HG02610 (cell line): Measurements from ENCODE around the gene ASCL5.

Experiments
- ATAC-seq: cut with Tn5 transposase; IDR thresholded peaks from one replicate; pipeline ENCODE4 v1.9.1; 2021; ENCODE audit warnings: mild to moderate bottlenecking, moderate library complexity; ENCODE audit not compliant: unreplicated experiment

ASCL5 gene

DNA sequence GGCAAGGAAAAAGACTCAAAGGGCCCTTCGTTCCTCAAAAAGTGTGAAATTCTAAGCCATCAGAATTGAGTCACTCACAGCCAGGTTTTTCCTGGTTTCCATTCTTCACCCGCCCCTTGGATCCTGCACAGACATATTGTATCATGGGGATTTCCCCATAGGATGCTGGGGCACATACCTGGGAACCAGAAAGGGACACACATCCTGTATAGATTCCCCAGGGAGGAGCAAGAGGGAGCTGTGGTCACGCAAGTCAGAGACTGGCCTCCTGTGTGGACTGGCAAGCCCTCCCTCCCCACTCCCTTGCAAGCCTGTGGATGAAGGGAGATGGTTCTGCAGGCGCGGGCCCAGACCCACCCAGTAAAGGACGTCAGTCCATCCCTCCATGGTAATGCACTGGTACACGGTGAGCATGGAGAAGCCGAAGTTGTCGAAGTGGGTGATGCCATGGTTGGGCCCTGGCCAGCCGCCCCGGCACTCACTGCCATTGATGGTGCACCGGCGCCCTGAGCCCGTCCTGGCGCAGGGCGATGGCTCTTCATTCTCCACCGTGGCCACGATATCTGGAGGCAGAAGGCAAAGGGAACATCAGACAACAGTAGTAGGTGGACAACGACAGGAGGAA lies 38.0 kb downstream of the ASCL5 start:
- ATAC-seq, result no peak

DNA sequence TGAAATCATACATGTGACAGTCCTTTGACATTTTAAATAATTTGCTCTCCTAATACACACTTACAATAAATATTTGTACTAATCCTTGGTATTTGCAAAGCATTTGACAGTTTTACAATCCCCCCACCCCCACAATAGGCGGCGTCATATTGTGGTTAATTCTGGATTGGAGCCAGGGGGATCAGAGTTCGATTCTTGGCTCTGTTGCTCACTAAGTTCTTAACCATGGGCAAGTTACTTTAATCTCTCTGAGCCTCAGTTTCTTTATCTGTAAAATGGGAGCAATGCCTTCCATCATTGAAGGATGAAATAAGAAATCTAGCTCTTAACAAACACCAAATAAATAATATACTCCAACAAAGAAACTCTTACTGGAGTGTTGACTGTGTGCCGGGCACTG lies 38.6 kb downstream of the ASCL5 start:
- no peak for ATAC-seq

DNA sequence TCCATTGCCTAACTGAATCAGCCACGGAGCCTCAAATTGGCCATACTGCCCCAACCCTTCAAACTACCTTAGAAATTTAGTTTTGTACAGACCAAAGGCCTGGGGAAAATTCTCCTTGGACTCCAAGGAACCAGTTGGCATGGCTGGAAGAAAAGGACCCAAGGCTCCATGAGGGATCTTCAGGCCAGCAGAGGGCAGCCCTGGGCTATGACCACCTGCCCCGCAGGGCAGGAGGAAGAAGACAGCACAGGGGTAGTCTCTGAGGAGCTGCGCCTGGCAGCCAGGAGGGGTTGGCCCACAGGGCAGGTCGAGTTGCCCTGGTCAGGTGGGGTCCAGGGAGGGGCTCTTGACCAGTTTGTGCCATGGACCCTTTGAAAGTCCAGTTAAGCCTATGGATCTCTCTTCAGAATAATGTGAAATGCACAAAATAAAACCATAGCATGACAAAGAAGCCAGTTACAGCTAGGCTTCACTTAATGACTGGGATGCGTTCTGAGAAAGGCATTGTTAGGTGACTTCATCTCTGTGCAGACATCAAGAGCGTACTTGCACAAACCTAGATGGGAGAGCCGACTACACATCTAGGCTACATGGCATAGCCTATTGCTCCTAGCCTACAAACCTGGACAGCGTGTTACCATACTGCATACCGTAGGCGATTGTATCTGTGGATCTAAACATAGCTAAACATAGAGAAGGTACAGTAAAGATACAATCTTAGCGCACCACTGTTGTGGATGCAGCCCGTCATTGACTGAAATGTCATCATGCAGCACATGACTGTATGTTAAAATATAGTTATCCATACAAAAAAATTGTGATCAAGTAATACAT lies 40.9 kb downstream of the ASCL5 start:
- ATAC-seq, result no peak

DNA sequence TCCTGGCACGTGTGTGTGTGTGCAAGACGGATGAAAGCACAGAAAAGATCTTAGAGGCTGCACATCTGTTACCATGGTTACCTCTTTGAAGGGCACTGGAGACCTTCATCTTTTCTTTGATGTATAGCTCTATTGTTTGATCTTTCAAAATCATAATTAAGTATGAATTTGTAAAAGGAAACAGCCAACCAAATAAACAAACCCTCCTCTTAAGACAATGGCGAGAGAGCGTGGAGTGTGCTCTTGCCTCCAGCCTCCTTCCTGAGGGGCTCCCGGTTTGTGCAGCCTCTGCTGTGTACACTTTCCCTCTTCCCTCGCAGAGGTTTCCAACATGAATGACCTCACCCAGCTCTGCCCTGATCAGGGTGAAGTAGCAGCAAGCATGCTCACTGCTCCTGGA lies 42.7 kb downstream of the ASCL5 start:
- ATAC-seq, result no peak

DNA sequence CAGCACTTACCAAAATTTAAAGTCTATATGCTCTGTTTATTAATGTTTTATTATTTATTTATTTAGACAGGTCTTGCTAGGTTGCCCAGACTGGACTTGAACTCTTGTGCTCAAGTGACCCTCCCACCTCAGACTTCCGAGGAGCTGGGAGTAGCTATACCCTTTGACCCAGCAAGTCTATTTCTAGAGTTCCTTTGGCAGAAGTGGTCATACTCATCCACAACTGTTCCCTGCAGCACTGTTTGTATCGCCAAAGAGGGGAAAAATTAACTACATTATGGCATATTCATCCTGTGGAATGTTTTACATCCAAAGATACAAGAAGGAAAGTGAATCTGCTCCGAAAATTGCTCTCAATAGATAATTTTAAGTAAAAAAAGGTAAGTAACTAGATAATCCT lies 43.2 kb downstream of the ASCL5 start:
- ATAC-seq, result no peak

DNA sequence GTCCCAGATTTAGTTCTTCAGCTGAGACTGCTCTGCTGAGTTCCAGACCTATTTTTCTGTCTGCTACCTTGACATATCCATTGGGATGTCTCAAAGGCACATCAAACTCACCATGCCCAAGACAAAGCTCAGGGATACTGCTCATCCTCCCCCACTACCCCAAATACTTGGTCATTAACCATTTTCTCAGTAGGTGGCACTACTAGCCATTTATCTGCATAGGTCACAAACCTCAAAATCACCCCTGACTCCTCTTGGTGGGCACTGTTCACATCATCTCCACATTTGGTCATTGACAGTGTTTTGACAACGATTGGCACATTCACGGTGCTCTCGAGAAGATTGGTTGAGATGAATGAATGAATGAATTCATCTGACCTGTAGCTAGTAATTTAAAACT lies 46.8 kb downstream of the ASCL5 start:
- no peak for ATAC-seq

DNA sequence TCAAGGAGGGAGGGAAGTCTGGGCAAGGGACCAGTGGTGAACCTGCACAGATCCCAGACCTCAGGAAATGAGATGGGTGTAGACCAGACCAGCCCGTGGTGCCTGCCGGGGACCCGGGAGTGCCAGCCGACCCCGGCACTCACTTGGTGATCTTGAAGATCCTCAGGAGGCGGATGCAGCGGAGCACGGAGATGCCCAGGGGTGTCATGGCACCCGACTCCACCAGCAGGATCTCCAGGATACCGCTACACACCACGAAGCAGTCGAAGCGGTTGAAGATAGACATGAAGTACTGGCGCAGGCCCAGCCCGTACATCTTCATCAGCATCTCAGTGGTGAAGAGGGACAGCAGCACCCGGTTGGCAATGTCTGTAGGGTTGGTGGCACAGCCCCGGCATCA lies 49.2 kb downstream of the ASCL5 start:
- ATAC-seq, result no peak

DNA sequence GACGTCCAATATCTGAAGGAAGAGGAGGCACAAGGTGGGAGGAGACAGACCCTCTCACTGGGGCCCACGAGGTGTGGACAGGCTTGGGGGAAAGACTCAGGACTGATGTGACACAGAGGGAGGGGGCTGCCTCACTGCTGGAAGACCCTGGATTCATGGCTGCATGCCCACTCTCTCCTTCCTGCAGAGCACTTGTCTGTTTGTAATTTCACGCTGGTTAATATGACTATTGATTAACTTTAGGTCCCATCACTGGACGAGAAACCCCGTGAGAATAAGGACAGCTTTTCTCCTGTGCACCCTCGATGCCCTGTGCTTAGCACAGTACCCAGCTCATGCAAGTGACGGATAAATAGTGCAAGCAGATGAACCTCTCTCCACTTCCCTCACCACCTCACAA lies 49.9 kb downstream of the ASCL5 start:
- ATAC-seq, result no peak

DNA sequence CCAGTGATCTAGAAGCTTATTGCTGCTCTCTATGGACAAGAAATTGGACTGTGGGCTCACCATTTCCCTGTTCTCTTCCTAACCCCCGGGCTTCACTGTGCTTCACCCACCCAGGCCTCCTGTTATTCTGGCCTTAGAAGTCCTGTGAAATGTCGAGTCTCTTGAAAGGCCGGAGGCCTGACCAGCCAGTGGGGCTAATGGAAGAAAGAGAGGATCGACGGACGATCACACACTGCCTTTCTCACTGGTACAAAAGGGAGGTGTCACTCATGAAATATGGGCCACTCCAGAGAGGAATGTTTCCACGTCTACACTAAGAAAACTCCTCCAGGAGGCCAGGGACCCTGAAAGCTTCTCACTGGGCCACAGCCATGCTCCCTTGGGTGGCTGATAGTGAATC lies 50.9 kb downstream of the ASCL5 start:
- ATAC-seq, result no peak

DNA sequence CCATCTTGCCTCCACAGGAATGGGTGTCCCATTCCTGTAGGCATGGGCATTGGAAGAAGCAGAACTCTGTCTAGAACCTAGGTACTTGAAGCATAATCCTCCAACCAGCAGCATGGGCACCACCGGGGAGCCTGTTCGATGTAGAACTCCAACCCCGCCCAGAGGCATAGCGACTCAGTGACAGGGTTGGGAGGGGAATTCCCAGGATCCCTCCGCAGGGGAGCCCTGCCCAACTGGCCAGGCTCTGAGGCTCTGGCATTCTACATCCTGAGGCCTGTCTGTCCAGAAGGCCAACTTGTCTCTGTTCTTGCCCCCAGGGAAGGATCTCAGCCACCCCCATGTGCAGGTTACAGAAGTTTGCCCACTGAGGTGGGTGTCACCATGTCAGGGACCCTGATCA lies 53.0 kb downstream of the ASCL5 start:
- ATAC-seq, result no peak

DNA sequence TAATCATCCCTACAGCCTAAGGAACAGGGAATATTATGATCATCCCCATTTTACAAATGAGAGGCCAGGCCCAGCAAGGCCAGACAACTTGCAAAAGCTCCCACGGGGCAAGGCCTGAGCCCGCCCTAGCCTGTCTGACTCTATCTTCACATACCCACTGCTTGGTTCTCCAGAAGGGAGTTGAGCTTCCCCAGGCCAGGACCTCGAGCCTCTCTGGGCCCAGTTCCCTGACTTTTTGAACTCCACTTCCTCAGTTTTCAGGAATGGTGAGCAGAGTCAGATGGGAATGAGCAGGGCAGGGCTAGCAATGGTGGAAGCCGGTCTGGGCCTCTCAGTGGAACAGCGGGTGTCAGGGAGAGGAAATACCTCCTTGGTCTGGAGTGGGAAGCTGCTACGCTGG lies 54.1 kb downstream of the ASCL5 start:
- no peak for ATAC-seq

DNA sequence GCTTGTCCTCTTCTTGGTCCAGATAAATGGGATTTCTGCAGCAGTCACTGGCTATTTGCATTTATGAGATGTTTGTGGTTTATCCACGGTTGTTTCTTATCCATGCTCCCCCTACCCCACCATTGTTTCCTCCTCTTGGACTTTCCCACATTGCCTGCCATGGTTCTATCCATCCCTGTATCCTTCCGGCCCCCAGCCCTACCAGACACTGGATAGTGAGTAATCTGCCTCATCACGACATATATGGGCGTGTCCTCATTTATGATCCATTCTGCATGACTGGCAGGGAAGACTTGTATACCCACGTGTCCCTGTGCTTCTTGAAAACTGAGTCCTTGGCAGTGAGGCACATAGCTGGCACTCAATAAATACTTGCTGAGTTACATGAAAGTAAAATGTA lies 54.8 kb downstream of the ASCL5 start:
- no peak for ATAC-seq

DNA sequence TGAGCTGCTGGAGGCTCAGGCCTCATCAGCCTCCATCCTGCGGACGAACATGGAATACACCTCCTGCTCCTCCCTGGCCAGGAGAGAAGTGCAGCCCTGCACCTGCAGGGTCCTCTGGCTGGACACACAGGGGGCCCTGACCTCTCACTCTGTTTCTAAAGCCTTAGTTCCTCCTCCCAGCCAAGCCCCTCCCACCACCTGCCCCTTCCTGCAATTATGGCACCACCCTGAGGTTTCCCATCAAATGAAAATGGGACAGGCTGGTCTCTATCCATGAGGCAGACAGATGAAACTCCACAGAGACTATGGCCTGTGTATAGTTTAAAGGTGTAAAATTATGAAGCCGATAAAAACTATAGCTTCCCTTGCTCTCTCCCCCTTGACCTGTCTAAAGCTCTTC lies 57.3 kb downstream of the ASCL5 start:
- ATAC-seq, result no peak

DNA sequence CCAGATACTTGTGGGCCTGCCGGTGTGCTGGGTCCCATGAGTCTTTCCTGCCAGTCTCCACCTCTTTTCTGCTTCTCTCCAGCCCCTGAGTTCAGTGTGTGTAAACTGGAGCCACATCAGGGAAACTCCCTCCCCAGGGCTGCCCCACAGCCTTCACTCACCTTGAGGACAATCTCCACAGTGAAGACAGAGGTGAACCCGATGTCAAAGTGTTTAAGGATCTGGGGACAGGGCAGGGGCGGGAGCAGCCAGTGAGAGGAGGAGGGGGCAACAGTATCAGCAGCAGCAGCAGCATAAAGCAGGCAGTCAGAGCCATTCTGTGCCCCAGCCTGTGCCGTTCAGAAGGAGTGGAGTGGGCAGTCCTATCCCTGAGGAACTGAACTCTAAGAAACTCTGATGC lies 58.0 kb downstream of the ASCL5 start:
- no peak for ATAC-seq

DNA sequence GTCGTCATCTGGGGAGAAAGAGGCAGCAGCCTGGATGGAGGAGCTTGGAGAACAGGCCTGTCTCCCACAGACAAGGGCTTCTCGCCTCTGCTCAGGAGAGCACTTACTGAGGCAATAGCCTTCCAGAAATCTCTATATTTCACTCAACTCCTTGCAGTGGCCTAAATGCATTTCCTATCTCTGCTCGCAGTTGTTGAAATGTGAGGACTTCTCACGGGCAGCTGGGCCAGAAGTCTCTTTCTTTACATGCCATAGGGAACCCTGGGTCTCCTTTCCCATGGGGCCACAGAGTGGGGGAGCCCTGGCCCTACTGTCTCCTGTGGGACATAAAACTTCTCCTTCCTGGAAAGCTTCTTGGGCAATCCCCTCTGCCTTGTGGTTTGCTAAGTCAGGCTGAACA lies 60.0 kb downstream of the ASCL5 start:
- ATAC-seq, result no peak

DNA sequence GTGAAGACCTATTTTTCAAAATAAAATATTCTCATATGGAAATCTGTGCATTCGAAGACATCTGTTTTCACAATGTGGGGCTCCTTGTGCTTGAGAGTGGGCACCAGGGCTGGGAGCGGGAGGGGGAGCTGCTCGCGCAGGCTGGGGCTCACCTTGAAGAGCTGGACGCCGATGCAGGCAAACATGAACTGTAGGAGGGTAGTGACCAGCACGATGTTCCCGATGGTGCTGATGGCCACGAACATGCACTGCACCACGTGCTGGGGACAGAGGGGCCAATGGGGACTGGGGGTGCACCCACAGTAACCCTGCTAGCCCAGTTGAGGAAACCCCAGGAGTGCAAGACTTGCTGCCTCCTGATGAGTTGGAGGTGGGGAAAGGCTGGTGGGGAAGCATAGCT lies 61.3 kb downstream of the ASCL5 start:
- ATAC-seq, result no peak

DNA sequence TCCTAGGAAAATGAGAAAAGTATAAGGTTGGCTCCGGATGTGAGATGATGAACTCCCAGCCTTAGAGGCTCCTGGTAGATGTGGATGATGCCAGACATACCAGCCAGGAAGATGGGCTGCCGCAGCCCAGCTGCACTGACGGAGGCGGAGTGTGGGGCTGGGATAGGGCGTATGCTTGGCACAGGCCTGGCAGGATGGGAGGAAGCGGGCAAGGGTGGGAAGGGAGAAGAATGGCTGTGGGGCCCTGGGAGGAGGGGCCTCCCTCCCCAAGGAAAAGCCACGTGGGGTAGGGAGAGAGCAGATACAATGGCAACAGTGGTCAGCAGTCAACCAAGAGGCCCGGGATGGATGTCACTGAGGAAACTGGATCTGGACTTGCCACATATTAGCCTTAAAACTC lies 62.2 kb downstream of the ASCL5 start:
- ATAC-seq, result no peak
